ENCODE data around the gene THAP7. TPM values are rescaled to one million over a fixed set of nuclear protein-coding genes. Genes with fewer than 3 reads are reported as not detected.
A peak's percentile ranks its signal among the peaks of the same experiment; 100 is the strongest.

The THAP7 gene
- total RNA-seq, 3 donors from 2014 or later = 35.8 to 59.9 (median 52.4) TPM

DNA sequence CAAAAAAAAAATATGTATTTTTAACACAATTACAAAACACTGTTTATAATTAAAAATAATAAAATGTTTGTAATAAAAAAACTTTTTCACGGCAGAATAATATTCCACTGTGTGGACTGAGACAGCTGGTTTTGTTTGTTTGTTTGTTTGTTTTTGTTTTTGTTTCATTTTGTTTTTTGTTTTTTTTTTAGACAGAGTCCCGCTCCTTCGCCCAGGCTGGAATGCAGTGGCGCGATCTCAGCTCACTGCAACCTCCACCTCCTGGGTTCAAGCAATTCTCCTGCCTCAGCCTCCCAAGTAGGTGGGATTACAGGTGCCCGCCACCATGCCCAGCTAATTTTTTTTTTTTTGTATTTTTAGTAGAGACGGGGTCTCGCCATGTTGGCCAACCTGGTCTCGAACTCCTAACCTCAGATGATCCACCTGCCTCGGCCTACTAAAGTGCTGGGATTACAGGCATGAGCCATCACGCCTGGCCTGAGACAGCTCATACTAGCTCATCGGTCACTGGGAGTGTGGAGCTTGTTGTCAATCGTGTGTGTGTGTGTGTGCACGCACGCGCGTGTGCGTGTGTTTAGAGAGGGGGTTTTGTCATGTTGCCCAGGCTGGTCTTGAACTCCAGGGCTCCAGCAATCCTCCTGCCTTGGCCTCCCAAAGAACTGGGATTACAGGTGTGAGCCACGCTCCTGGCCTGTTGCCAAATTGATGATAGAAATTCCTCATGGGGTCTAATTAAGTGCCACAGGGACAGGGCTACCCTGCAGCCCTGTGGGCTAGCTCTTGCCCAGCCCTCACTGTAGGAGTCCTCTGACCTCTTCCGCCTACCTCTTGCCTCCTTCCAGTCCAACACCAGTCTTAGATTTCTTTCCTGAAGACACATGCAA lies 42.1 kb downstream of the THAP7 start:
- no peak overlapping the region for H3K4me3 ChIP-seq
- intact Hi-C loops (cut with DNase I; ENCODE audit: low total_unique reads) = no loop called here
- H3K27ac ChIP-seq = no peak overlapping the region
- DNase-seq (ENCODE audit: low spot score in 2 of 2) = no peak
- no peaks in the 10 kb centered on the region for H3K36me3 ChIP-seq
- H3K27me3 ChIP-seq = no peaks in the 10 kb centered on the region
- H3K4me1 ChIP-seq = no peaks in the 10 kb centered on the region
- no peaks in the 10 kb centered on the region for H3K9me3 ChIP-seq
- TF ChIP-seq, protein P1, sequence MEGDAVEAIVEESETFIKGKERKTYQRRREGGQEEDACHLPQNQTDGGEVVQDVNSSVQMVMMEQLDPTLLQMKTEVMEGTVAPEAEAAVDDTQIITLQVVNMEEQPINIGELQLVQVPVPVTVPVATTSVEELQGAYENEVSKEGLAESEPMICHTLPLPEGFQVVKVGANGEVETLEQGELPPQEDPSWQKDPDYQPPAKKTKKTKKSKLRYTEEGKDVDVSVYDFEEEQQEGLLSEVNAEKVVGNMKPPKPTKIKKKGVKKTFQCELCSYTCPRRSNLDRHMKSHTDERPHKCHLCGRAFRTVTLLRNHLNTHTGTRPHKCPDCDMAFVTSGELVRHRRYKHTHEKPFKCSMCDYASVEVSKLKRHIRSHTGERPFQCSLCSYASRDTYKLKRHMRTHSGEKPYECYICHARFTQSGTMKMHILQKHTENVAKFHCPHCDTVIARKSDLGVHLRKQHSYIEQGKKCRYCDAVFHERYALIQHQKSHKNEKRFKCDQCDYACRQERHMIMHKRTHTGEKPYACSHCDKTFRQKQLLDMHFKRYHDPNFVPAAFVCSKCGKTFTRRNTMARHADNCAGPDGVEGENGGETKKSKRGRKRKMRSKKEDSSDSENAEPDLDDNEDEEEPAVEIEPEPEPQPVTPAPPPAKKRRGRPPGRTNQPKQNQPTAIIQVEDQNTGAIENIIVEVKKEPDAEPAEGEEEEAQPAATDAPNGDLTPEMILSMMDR (IDR thresholded peaks at IDR 0.05) = no peak
- TF ChIP-seq POLR2AphosphoS5 (IDR thresholded peaks at IDR 0.05) = no peak
- TF ChIP-seq POLR2A (IDR thresholded peaks at IDR 0.05) = no peak

DNA sequence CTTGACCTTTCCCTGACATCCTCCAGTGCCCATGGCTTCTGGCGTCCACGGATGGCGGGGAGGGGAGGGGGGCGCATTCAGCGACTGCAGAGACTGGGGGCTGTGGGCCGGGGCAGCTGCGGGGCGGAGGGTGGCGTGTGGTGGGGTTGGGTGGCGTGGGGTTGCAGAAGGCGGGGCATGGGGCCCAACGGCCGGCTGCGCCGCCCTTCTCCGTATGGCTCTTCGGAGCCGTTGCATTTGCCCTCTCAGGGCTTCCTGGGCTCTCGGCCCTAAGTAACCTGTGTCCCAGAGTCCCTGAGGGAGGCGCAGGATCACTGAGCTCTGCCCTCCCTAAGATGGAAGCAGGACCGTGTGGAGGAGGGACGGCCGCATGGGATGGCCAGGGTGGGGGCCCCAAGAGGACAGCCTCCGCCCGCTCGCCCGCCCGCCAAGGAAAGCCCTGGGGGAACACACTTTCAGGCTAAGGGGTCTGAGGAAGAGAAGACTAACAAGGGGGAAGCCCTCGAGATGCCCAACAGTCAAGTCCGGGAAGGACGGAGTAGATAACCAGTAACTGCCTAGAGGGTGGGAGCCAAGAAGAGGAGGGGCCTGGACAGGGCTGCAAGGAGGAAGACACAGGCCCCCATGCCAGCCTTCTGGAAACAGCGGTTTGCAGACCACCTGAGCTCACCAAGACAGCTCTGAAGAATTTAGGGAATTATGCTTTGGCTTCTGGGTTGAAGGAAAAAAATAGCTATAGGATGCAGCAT lies 44.1 kb downstream of the THAP7 start:
- Histone ChIP-seq H3K27me3 (no peaks in the 10 kb centered on the region), H3K4me3 (peak overlapping the region; percentile 57 to 92 (median 65)), H3K4me1 (no peaks in the 10 kb centered on the region), H3K9me3 (no peaks in the 10 kb centered on the region), H3K36me3 (no peaks in the 10 kb centered on the region), H3K27ac (peak overlapping the region; percentile 59 to 84)
- intact Hi-C loops (cut with DNase I; ENCODE audit: low total_unique reads) = no loop called here
- no peak for DNase-seq (ENCODE audit: low spot score in 2 of 2)
- no peak for TF ChIP-seq POLR2AphosphoS5 (IDR thresholded peaks at IDR 0.05)

DNA sequence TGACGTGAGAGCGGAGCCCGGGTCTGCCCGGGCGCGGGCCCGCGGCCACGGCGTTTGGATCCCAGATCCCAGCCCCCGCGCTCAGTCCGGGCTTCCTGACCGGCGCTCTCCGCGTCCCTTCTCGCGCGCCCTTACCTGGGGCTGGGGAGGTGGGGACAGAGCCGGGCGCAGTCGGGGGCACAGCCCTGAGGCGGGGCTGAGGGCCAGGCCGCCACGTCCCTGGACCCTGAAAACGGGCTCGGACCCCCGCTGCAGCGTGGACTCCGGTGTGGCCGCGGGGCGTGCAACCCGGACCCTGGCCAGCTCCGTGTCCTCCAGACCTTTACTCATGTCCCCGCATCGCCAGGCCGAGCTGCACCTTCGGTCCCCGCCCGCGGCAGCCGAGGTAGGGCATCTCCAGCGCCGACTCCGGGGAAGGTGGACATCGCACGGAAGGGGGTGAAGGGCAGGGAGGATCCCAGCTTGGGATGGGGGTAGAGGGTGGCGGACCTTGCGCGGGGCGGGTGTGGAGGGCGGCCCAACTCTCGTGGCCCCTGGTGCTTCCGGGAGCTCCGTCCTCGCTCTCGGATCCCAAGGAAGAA lies 44.7 kb downstream of the THAP7 start:
- intact Hi-C loops (cut with DNase I; ENCODE audit: low total_unique reads) = no loop called here
- H3K27ac ChIP-seq = peak overlapping the region; percentile 59 to 84
- DNase-seq (ENCODE audit: low spot score in 2 of 2) = no peak
- H3K9me3 ChIP-seq = no peaks in the 10 kb centered on the region
- TF ChIP-seq POLR2A (IDR thresholded peaks at IDR 0.05) (no peak), POLR2AphosphoS5 (IDR thresholded peaks at IDR 0.05) (no peak)
- TF ChIP-seq, protein P1 (IDR thresholded peaks at IDR 0.05) = no peak
- H3K27me3 ChIP-seq = no peaks in the 10 kb centered on the region
- no peaks in the 10 kb centered on the region for H3K4me1 ChIP-seq
- no peaks in the 10 kb centered on the region for H3K36me3 ChIP-seq
- peak overlapping the region; percentile 57 to 92 (median 65) for H3K4me3 ChIP-seq

DNA sequence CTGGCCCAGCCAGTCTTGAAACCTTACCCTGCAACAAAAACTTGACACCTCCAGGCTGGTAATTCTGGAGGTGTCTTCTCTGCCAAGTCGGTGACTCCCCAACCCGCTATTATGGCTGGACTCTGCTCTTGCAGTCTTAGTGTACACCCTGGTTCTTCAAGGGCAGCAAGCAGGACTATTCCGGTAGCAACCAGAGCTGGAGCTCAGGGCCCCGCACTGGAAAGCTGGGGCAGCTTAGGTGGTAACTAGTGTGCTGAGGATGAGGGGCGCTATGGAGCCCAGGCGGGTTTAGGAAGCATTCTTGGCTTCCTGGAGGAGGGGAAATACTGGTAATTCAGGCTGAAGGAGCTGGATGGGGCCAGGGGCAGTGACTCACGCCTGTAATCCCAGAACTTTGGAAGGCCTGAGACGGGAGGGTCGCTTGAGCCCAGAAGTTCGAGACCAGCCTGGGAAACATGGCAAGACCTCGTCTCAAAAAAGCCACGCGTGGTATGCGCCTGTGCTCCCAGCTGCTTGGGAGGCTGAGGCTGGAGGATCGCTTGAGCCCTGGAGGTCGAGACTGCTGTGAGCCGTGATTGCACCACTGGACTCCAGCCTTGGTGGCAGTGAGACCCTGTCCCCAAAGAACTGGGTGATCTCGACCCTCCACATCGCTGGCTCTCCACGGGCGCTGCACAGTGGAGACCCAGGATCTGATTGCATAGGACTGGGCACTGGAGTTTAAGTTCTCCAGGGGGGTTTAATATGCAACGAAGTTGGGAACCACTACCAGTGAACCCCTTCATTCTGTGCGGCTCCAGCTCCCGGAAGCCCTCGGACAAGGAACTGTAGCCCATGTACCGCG lies 45.4 kb downstream of the THAP7 start:
- Histone ChIP-seq H3K27me3 (no peaks in the 10 kb centered on the region), H3K4me1 (no peaks in the 10 kb centered on the region), H3K9me3 (no peaks in the 10 kb centered on the region), H3K27ac (peak overlapping the region; percentile 59 to 84), H3K4me3 (peak overlapping the region; percentile 57 to 92 (median 65)), H3K36me3 (no peaks in the 10 kb centered on the region)
- intact Hi-C loops (cut with DNase I; ENCODE audit: low total_unique reads) = no loop called here
- no peak for TF ChIP-seq POLR2A (IDR thresholded peaks at IDR 0.05)
- no peak for TF ChIP-seq POLR2AphosphoS5 (IDR thresholded peaks at IDR 0.05)
- TF ChIP-seq, protein P1 (IDR thresholded peaks at IDR 0.05) = no peak
- DNase-seq (ENCODE audit: low spot score in 2 of 2) = no peak

DNA sequence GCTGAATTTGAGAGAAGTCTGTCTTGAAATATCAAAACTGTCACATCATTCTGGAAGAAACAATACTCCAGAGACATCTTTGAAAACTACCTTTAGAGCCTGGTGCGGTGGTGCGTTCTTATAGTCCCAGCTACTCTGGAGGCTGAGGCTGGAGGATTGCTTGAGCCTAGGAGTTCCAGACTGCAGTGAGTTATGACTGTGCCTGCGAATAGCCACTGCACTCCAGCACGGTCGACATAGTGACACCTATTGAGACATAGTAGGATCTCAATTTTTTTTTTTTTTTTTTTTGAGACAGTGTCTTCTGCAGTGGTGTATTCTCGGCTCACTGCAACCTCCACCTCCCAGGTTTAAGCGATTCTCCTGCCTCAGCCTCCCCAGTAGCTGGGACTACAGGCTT lies 46.4 kb downstream of the THAP7 start:
- no peak overlapping the region for H3K4me3 ChIP-seq
- no peaks in the 10 kb centered on the region for H3K27me3 ChIP-seq
- no peak for DNase-seq (ENCODE audit: low spot score in 2 of 2)
- intact Hi-C loops (cut with DNase I; ENCODE audit: low total_unique reads) = no loop called here
- H3K36me3 ChIP-seq = no peaks in the 10 kb centered on the region
- H3K4me1 ChIP-seq = no peaks in the 10 kb centered on the region
- TF ChIP-seq, protein P1 (IDR thresholded peaks at IDR 0.05) = no peak
- TF ChIP-seq POLR2A (IDR thresholded peaks at IDR 0.05) (no peak), POLR2AphosphoS5 (IDR thresholded peaks at IDR 0.05) (no peak)
- no peak overlapping the region for H3K27ac ChIP-seq
- no peaks in the 10 kb centered on the region for H3K9me3 ChIP-seq
